ENCODE data around the gene PHYKPL.

PHYKPL gene

GRCh38 chr5:178189433-178189832, 43.2 kb downstream of the PHYKPL start:
- no peak for DNase-seq (ENCODE audit: low read depth)

- DNase-seq (ENCODE audit: low read depth): no peak
Measured at GRCh38 chr5:178187014-178187413, 45.6 kb downstream of the PHYKPL start, which contains the start of gene GMCL2. Gene GMCL2 (minus strand): TSS chr5:178187371. CDS start chr5:178187299, 72 bp downstream.

- DNase-seq (ENCODE audit: low read depth): no peak
Measured at GRCh38 chr5:178186427-178186826, 46.2 kb downstream of the PHYKPL start.

GRCh38 chr5:178182158-178182876, 50.3 kb downstream of the PHYKPL start:
- no peak for DNase-seq (ENCODE audit: low read depth)

GRCh38 chr5:178180141-178180863, 52.3 kb downstream of the PHYKPL start:
- no peak for DNase-seq (ENCODE audit: low read depth)

GRCh38 chr5:178177569-178177968, 55.0 kb downstream of the PHYKPL start:
- DNase-seq (ENCODE audit: low read depth): no peak

- no peak for DNase-seq (ENCODE audit: low read depth)
Measured at GRCh38 chr5:178176791-178177190, 55.8 kb downstream of the PHYKPL start.

- DNase-seq (ENCODE audit: low read depth): no peak
Measured at GRCh38 chr5:178174456-178174855, 58.1 kb downstream of the PHYKPL start.

- no peak for DNase-seq (ENCODE audit: low read depth)
Measured at GRCh38 chr5:178170455-178170854, 62.1 kb downstream of the PHYKPL start.

GRCh38 chr5:178165581-178165980, 67.0 kb downstream of the PHYKPL start:
- DNase-seq (ENCODE audit: low read depth): no peak

- no peak for DNase-seq (ENCODE audit: low read depth)
Measured at GRCh38 chr5:178163772-178164735, 68.5 kb downstream of the PHYKPL start.

GRCh38 chr5:178162481-178162880, 70.1 kb downstream of the PHYKPL start:
- no peak for DNase-seq (ENCODE audit: low read depth)

- DNase-seq (ENCODE audit: low read depth): no peak
Measured at GRCh38 chr5:178160176-178160575, 72.4 kb downstream of the PHYKPL start.
